Measurements from ENCODE around the gene SCAI.
A peak's percentile ranks its signal among the peaks of the same experiment; 100 is the strongest.
"Not testable (repeated sequence)": the region's sequence is repeated elsewhere in the genome, so short reads cannot be mapped to it uniquely, and the experiment has no call there.

Gene SCAI

GRCh38 chr9:125012013-125012412 is 131.3 kb downstream of the SCAI start:
- DNase-seq, result not testable (repeated sequence)

- DNase-seq, result no peak
Observed at GRCh38 chr9:125008599-125008998, 134.7 kb downstream of the SCAI start.

GRCh38 chr9:125003332-125003731 is 140.0 kb downstream of the SCAI start:
- no peak for DNase-seq

GRCh38 chr9:124983698-124984097 is 159.6 kb downstream of the SCAI start:
- DNase-seq, result no peak

- no peak for DNase-seq
Observed at GRCh38 chr9:124980431-124980830, 162.9 kb downstream of the SCAI start.

- DNase-seq, result no peak
Observed at GRCh38 chr9:124975131-124975530, 168.2 kb downstream of the SCAI start.

GRCh38 chr9:124973807-124974206 is 169.5 kb downstream of the SCAI start:
- DNase-seq, result no peak

- no peak for DNase-seq
Observed at GRCh38 chr9:124972241-124972770, 171.0 kb downstream of the SCAI start.

- no peak for DNase-seq
Observed at GRCh38 chr9:124969401-124969800, 173.9 kb downstream of the SCAI start.

GRCh38 chr9:124968238-124968637 is 175.1 kb downstream of the SCAI start:
- no peak for DNase-seq

- DNase-seq, result peak in 1 of 2 donors; percentile 14
Observed at GRCh38 chr9:124965775-124966568, 177.4 kb downstream of the SCAI start.

- no peak for DNase-seq
Observed at GRCh38 chr9:124964604-124965003, 178.7 kb downstream of the SCAI start.

- DNase-seq, result no peak
Observed at GRCh38 chr9:124964056-124964455, 179.3 kb downstream of the SCAI start.

- DNase-seq, result no peak
Observed at GRCh38 chr9:124960409-124960752, 182.9 kb downstream of the SCAI start.

- DNase-seq, result not testable (repeated sequence)
Observed at GRCh38 chr9:124959671-124960408, 183.5 kb downstream of the SCAI start.

GRCh38 chr9:124954255-124954654 is 189.1 kb downstream of the SCAI start:
- DNase-seq, result no peak

GRCh38 chr9:124950050-124950718 is 193.1 kb downstream of the SCAI start:
- no peak for DNase-seq

GRCh38 chr9:124949387-124949786 is 193.9 kb downstream of the SCAI start:
- no peak for DNase-seq

- DNase-seq, result no peak
Observed at GRCh38 chr9:124947727-124948391, 195.5 kb downstream of the SCAI start.

GRCh38 chr9:124946167-124946566 is 197.2 kb downstream of the SCAI start:
- DNase-seq, result no peak

GRCh38 chr9:124941679-124942561 is 201.4 kb downstream of the SCAI start:
- peak in 1 of 2 donors; percentile 45 for DNase-seq
